Upper lobe of right lung (tissue), 1 donor: ENCODE results near the gene CDH23. TPM values are rescaled to one million over a fixed set of nuclear protein-coding genes. Genes with fewer than 3 reads are reported as not detected.

ENCODE experiments used
- ATAC-seq: fragments of 200-7000 bp; cut with Tn5 transposase; one replicate; pipeline ENCODE4 v1.9.1; 2020; ENCODE audit warnings: mild to moderate bottlenecking, moderate library complexity
- DNase-seq: peaks from one replicate; pipeline ENCODE4 v3.0.0-alpha.2; 2020
- H3K27ac ChIP-seq: fragments of 200-600 bp; one replicate; pipeline ENCODE4 v1.8.0; 2022
- H3K27me3 ChIP-seq: fragments of 200-600 bp; one replicate; pipeline ENCODE4 v1.8.0; 2022; ENCODE audit warnings: mild to moderate bottlenecking
- H3K36me3 ChIP-seq: fragments of 200-600 bp; one replicate; pipeline ENCODE4 v1.8.0; 2022
- H3K4me1 ChIP-seq: fragments of 200-600 bp; one replicate; pipeline ENCODE4 v1.8.0; 2022
- H3K4me3 ChIP-seq: fragments of 200-600 bp; one replicate; pipeline ENCODE4 v1.8.0; 2022; ENCODE audit warnings: mild to moderate bottlenecking
- H3K9me3 ChIP-seq: fragments of 200-600 bp; one replicate; pipeline ENCODE4 v1.8.0; 2022
- intact Hi-C: fragments of 100-400 bp; cut with DNase I; formaldehyde crosslinking; loops from one replicate; pipeline ENCODE4 v1.11.0; 2022
- total RNA-seq: library from RNA; stranded (reverse); fragmentation: NEBNext Ultra II Directional; extraction: Animal tissue kit (Norgen Biotek cat#: 25700); gene quantifications from one replicate; pipeline ENCODE4 v1.2.1, GENCODE V29; 2021
- TF ChIP-seq, protein P1 (sequence below): fragments of 200-600 bp; IDR thresholded peaks from one replicate; pipeline ENCODE4 v1.8.0; 2022; ENCODE audit warnings: antibody characterized with exemption
- donor health status: DM: no; HTN: yes; CAD: no; lungs with severe emphysema.

CDH23 gene
- total RNA-seq, 1 donor from 2014 or later: 10.9 TPM

GRCh38 chr10:71648254-71648932, 251.7 kb downstream of the CDH23 start:
- no peak overlapping the region for H3K27ac ChIP-seq
- ATAC-seq: no peak
- no peaks in the 10 kb centered on the region for H3K4me1 ChIP-seq
- H3K4me3 ChIP-seq: no peak overlapping the region
- TF ChIP-seq, protein P1, sequence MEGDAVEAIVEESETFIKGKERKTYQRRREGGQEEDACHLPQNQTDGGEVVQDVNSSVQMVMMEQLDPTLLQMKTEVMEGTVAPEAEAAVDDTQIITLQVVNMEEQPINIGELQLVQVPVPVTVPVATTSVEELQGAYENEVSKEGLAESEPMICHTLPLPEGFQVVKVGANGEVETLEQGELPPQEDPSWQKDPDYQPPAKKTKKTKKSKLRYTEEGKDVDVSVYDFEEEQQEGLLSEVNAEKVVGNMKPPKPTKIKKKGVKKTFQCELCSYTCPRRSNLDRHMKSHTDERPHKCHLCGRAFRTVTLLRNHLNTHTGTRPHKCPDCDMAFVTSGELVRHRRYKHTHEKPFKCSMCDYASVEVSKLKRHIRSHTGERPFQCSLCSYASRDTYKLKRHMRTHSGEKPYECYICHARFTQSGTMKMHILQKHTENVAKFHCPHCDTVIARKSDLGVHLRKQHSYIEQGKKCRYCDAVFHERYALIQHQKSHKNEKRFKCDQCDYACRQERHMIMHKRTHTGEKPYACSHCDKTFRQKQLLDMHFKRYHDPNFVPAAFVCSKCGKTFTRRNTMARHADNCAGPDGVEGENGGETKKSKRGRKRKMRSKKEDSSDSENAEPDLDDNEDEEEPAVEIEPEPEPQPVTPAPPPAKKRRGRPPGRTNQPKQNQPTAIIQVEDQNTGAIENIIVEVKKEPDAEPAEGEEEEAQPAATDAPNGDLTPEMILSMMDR: no peak
- no peaks in the 10 kb centered on the region for H3K9me3 ChIP-seq
- H3K27me3 ChIP-seq: no peaks in the 10 kb centered on the region
- no peak for DNase-seq
- H3K36me3 ChIP-seq: no peaks in the 10 kb centered on the region
- intact Hi-C loops: no loop called here

DNA sequence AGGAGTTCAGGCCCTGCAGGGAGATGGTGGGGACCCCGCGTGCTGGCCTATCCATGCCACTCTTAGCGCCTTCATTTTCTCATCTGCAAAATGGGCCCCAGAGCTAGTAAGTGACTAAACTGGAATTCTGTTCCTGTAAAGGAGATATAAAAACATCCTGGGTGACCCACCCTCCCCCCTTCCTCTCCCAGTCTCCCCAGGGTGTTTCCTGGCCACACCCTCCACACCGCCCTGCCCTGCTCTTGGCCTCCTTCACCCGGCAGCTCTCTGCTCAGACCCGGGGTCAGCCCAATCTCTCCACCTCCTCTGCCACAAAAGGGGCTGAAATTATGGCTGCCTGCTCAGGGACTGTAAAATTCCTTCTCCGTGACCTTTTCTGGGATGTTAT, 252.2 kb downstream of the CDH23 start:
- TF ChIP-seq, protein P1: no peak
- intact Hi-C loops: no loop called here
- no peak for ATAC-seq

DNA sequence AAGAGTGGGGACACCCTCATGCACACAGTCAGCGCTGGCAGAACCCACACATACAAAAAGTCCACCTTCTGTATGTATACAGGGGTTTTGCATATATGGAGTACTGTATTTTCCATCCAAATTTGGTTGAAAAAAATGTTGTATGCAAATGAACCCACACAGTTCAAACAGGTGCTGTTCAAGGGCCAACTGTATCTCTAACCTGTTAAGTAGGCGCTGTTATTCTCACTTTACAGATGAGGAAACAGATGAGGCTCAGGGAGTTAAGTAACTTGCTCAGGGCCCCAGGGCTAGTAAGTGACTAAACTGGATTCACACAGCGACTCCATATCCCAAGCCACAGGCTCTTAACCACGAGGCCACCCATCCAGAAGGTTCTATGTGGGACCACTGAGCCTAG, 252.9 kb downstream of the CDH23 start:
- Histone ChIP-seq H3K9me3 (no peaks in the 10 kb centered on the region), H3K27ac (no peak overlapping the region), H3K27me3 (no peaks in the 10 kb centered on the region), H3K4me3 (no peak overlapping the region), H3K36me3 (no peaks in the 10 kb centered on the region), H3K4me1 (no peaks in the 10 kb centered on the region)
- TF ChIP-seq, protein P1: no peak
- intact Hi-C loops: no loop called here
- ATAC-seq: no peak
- no peak for DNase-seq

More for the DNA sequence above, 252.2 kb downstream of the CDH23 start:
- Histone ChIP-seq H3K4me3 (no peak overlapping the region), H3K27ac (no peak overlapping the region), H3K9me3 (no peaks in the 10 kb centered on the region), H3K36me3 (no peaks in the 10 kb centered on the region), H3K4me1 (no peaks in the 10 kb centered on the region), H3K27me3 (no peaks in the 10 kb centered on the region)
- DNase-seq: no peak

- H3K27me3 ChIP-seq: no peaks in the 10 kb centered on the region
- intact Hi-C loops: no loop called here
- no peak overlapping the region for H3K27ac ChIP-seq
- no peaks in the 10 kb centered on the region for H3K4me1 ChIP-seq
- no peak overlapping the region for H3K4me3 ChIP-seq
- no peaks in the 10 kb centered on the region for H3K9me3 ChIP-seq
- no peak for ATAC-seq
- H3K36me3 ChIP-seq: no peaks in the 10 kb centered on the region
- TF ChIP-seq, protein P1: no peak
- DNase-seq: no peak
Measured at GRCh38 chr10:71650397-71650796, 253.7 kb downstream of the CDH23 start.

DNA sequence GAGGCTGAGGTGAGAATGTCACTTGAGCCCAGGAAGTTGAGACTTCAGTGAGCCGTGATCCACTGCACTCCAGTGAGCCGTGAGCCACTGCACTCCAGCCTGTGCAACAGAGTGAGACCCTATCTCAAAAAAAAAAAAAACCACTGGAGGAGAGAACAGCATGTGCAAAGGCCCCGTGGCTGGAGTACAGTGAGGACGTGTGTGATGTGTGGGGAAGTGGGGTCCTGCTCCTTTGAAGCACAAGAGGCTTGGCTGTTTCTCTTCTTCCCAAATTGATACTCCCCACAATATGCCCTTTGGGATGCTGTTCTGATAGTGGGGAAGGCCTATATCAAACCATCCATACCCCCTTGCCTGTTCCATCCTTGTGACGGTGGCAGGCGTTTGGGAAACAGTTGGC, 254.7 kb downstream of the CDH23 start:
- TF ChIP-seq, protein P1: no peak

GRCh38 chr10:71651928-71652327, 255.2 kb downstream of the CDH23 start:
- TF ChIP-seq, protein P1: no peak
- Histone ChIP-seq H3K36me3 (no peaks in the 10 kb centered on the region), H3K9me3 (no peaks in the 10 kb centered on the region), H3K27ac (no peak overlapping the region), H3K4me1 (no peaks in the 10 kb centered on the region), H3K27me3 (no peaks in the 10 kb centered on the region), H3K4me3 (no peak overlapping the region)
- DNase-seq (no peak), ATAC-seq (no peak)
- intact Hi-C loops: no loop called here

More for the DNA sequence above, 254.7 kb downstream of the CDH23 start:
- DNase-seq (no peak), ATAC-seq (no peak)
- intact Hi-C loops: no loop called here
- Histone ChIP-seq H3K36me3 (no peaks in the 10 kb centered on the region), H3K4me1 (no peaks in the 10 kb centered on the region), H3K27me3 (no peaks in the 10 kb centered on the region), H3K9me3 (no peaks in the 10 kb centered on the region), H3K4me3 (no peak overlapping the region), H3K27ac (no peak overlapping the region)
